ENCODE measurements around the gene LIPG. TPM values are rescaled to one million over a fixed set of nuclear protein-coding genes. Genes with fewer than 3 reads are reported as not detected.

The LIPG gene
- total RNA-seq, 1 donor from 2014 or later: not detected

DNA sequence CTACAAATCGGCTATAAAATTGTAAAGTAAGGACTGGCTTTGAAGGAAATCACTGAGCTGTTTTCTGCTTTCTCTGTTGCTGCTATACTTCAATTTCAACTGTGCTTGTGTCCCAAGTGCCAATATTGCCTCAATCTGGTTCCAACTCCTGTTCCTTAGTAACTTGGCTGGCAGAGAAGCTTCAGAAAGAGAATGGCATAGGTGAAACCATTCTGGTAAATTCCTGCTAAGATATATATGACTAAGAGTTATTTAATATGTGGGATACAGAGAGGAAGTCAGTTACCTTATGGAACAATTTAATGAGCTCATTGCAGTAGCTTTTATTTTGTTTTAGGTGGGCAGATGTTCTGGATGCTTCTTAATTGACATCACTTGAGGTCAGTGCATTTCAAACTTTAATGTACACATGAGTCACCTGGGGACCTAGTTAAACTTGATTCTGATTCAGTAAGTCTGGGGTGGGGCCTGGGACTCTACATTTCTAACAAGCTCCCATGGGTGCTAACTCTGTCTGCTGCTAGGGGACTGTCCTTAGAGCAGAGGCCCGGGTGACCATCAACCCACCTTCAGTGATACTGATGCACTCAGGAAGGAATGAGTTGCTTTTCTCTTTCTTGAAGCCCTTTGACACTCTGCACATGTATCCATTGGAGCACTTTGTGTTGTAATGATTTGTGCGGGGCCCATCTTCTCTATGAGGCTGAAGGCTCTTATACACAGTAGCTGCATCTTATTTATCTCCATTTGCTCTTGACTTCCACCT, 47.6 kb downstream of the LIPG start:
- intact Hi-C loops (cut with micrococcal nuclease): no loop called here

DNA sequence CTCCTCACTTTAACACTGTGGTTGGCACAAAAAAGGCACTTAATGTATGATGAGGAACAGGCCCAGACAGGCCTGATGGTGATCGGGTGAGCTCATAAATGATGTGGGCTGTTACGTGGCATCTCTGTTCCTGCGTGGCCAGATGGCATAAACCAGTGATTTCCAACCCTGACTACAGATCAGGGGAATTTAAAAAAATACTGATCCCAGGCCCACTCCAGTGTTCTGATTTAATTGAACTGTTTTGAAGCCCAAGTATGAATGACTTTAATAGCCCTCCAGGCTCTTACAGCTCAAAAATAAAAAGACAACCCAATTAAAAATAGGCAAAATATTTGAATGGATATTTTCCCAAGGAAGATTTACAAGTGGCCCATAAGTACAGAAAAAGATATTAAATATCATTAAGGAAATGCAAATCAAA, 48.2 kb downstream of the LIPG start:
- intact Hi-C loops (cut with micrococcal nuclease): no loop called here

DNA sequence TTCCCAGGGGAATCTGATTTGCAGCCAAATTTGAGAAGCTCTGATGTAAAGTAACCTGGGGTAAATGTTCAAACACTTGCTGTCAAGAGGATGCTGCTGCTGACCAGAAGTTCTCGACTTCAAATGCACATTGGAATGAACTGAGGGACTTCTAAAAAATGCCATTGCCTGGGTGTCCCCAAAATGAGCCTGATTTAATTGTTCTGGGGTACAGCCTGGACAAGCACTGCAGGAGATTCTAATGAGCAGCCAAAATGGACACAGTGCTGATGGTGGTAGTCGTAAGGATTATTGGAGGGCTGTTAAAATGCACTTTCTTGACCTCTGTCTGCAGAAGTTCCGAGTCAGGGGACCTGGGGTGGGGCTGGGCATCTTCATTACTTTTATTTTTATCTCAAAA, 49.5 kb downstream of the LIPG start:
- intact Hi-C loops (cut with micrococcal nuclease): no loop called here

DNA sequence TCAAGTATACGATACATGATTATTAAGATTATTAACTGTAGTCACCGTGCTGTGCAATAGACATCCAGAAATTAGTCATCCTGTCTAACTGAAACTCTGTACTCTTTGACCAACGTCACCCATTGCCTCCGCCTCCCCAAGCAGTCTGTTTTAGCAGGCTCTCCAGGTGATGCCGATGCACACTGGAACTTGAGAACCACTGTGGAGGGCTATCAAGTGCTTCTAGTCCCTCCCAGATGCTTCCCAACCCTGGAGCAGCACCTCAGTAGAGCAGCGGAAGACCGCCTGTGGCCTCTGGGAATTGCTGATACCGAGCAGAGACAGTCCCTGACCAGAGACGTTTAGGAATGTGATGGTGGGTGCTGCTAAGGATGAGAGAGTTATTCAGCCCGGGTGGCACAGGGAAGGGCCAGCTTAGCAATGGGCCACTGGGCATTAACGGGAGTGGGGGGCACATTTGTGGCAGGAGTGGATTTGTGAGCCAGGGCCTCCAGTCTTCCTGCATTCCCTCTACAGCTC, 50.7 kb downstream of the LIPG start:
- intact Hi-C loops (cut with micrococcal nuclease): no loop called here

DNA sequence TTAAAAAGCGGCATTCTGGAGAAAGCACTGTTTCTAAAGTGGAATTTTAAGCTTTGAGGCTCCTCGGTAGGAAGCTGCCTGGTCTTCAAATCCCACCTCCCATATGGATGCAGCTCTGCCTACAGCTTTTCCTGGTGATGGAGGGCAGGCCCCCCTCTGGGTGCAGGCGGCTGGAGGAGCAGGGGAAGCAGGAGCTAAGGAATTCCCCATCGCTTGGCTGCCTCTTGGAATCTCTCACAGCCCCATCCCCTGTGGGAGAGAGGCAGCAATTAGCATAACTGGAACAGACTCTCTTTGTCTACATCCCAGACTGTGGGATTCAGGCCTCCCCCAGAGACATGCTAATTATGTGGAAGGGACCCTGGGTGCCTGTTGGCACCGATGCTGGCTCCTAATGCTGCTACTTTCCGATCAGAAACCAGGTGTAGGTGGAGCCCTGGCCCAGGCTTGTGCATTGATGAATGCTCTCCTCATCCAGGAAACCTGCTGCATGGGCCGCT, 51.3 kb downstream of the LIPG start:
- intact Hi-C loops (cut with micrococcal nuclease): no loop called here

DNA sequence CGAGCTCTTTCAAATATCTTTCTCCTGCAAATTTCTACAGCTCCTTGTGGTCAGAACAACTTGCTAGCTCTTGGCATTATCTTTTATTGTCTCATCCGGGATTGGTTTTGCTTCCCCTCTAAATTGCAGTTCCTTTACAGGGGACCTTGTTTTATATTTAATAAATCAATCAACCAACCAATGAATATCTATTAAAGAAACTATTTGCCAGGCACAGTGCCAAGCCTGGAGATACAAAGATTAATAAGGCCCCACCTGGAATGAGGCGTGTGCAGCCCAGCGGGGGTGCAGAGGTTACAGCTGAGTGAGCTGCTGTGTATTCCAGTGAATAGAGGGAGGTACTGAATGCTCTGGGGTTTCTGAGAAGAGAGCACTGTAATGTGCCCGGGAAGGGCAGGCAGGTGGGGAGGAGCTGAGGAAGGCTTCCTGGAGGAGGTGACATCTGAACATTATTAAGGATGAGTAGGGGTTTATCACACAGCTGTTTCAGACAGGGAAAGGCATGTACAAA, 51.8 kb downstream of the LIPG start:
- intact Hi-C loops (cut with micrococcal nuclease): no loop called here

DNA sequence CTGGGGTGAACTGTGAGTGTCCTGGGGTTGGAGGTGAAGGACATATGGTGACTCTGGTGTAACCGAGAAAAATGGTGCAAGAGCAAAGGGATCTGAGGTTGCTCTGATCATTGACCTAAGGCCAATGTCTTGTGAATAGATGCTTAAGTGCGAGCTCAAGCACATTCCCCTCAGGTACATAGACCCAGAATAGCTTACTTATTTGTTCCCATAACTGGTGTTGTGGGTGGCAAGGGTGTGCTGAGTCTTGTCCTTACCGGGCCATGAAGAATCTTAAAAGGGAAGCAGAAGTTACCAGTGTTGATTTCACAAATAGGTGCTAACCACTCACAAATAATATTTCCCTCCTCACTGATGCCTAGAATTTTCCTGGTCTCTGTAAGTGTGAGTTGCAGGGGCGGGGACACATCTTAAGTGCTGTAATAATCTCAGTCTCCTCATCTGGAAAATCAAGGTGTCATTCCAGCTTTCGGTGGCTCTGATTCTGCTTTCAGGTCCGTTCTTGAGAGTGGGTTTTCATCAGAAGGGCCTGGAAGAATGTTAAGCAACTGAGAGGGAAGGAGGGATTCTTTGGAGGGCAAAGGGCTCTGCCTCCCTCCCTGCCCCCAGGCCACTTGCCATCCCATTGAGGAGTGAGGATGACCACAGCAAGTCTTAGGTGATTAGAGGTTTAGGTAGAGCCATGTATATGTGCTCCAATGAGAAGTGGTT, 54.9 kb downstream of the LIPG start:
- intact Hi-C loops (cut with micrococcal nuclease): no loop called here

DNA sequence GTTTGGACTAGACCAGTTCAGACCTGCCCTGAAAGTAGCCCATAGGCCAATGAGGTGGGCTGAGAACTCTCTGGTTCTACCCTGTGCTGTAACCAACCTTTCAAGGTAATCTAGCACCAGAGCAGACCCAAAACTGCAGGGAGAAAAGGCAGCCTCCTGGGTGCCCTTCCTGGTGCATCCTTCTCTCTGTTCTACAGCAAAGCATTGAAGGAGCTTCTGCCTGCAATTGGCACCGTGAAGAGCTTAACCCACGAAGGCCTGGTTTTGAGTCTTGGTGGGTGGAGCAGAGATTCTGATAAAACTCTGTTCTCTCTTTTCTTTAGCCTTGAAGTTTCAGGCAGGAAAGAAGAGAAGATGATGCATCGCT, 55.5 kb downstream of the LIPG start:
- intact Hi-C loops (cut with micrococcal nuclease): no loop called here

DNA sequence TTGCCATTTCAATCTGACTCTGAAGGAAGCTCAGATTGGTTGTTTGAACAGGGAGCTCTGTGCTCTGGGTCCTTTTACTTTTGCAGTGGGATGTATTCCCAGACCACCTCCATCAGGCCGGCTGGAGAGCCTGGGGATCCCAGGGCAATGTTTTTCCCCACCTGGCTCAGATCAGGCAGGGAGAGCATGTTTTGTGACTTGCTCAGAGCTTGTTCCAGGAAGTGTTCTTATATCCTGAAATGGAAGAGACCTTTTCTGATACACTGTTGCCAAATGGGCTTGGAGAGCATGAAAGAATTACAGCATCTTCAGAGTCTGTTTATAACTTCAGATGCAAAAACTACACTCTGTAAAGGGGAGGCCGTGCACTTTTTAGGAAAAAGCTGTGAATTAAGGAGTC, 56.0 kb downstream of the LIPG start:
- intact Hi-C loops (cut with micrococcal nuclease): no loop called here

DNA sequence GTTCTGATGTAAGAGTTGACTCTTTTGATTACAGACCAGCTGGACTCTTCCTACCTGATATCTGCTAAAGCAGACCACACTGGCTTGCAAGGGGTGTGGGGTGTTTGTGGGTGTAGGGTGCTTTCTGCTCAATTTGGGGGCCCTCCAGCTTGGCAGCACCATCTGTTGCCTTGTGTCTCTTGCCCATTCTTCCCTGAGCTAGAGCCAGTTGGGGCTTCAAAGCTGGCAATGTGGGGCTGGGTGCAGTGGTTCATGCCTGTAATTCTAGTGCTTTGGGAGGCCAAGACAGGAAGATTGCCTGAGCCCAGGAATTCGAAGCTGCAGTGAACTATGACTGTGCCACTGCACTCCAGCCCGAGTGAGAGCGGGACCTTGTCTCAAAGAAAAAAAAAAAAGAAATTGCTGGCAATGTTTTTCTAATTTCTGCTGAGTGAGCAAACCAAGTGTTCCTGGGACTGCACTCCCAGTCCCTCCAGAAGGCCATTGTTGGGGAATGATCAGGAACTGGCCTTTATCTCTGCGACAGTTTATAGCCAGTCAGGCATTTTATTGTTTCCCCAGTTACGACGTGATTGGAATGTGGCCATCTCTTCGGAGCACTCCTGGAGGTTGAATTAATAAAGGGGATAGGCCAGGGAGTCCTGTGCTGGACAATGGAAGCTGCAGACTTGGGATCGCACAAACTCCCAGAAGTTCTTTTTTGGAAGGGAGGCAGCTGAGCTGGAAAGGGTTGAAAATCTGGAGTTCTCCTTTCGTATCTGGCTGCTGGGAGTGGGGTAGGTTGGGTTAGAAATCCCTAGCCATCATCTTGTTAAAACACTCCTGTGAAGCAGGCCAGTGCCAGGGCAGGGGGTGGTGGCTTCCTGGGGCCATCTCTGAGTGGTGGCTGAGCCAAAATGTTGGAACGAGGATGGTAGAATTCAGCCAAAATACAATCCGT, 57.2 kb downstream of the LIPG start:
- intact Hi-C loops (cut with micrococcal nuclease): no loop called here

DNA sequence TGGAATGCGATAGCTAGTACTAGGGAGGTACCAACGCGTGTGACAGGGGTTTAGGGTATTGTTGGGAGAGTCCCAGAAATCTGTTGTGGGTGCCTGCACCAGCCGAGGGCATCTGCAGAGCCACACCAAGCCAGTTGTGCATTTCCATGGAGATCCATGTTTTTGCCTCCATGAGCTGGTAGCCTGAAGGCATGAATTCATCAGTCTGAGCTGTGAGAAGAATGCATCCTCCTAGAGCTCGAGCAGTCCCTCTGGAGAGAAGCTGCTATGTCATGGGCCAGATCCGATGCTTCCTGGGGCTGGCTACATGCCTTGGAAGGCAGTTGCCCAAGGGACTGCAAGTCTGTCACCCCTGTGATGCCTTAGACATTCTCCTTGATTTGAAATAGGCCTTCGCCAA, 57.9 kb downstream of the LIPG start:
- intact Hi-C loops (cut with micrococcal nuclease): no loop called here

DNA sequence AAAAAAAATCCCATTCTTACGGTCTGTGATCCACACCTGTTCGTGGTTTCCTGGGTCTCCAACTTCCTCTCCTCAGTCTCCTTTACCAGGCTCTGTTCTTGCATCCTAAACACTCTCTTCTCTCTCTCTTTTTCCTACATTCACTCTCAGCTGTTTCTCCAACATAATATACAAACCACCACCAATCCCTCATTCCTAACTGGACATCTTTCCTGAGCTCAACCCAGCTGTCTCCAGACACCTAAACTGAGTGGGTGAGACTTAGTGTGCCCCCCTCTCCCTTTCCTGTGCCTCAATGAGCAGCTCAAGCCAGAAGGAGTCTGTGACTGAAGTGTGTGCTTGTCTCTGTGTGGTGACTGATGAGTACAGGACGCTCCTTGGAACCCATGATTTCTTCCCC, 59.4 kb downstream of the LIPG start:
- intact Hi-C loops (cut with micrococcal nuclease): no loop called here

DNA sequence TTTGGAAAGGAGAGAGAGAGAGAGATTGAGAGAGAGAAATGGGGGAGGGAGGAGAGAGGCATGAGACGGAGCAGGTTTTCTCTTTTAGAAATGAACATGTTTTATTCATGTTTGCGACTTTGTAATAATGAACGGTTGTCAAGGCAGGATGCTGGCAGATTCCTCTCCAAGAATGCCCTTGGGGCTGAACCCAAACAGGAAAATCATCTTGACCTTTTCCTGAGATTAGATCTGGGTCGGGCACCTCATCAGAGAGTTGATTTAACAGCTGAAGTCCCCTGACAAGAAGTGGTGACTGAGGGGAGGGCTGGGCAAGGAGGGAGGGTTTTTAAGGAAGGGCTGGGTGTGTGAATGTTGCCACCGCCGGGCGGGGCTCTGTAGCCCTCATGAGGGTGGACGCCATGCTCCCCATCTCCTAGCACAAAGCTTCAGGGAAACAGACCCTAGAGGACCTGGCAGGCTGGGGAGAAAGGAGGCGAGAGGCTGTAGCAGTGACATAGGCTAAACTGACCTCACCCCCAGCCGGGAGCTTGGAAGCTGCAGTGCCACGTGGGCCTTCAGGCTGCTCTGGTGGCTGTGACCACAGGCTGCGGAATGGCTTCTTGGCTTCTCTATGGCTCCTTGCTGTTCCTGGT, 60.0 kb downstream of the LIPG start:
- intact Hi-C loops (cut with micrococcal nuclease): no loop called here

DNA sequence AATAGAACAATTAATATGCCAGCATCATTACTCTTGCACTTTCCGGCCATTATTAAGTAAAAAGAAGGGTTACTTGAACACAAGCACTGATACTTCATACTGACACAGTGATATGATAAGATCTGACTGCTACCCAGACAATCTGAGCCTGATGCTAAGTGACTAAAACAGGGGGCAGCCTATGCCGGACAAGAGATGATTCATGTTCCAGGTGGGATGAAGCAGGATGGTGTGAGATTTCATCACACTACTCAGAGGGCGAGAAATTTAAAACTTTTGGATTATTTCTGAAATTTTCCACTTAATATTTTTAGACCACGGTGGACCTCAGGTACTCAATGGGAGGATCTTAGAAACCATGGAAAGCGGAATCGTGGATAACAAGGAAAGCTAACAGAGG, 61.7 kb downstream of the LIPG start:
- intact Hi-C loops (cut with micrococcal nuclease): no loop called here

DNA sequence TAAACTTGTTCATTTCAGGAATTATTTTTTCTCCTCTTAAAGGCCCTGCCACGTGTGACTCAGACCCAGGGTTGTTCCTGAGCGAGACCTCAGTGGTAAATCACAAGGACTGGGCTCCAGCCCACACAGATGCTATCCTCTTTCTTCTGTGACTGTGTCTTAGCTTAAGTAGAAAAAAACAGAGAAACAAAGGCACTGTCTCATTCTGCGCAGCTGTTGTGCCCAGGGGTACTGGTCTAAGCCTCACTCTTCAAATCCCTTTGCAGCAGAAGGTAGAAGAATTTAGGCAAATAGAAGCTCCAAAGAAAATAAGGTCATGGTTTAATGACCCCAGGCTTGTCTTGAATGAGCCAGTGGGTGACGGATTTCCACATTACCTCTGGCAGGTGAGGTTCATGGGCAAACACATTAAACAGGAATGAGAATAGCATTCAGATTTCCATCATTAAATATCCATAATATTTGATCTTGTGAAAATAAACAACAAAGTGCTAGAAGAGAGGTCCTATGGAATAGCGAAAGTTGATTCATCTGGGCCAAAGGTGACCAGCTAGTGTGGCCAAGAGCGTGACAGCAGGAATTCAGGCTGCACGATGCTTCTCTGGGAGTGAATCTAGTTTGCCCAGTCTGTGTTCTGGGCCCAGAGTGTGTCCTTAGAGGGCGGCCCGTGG, 63.3 kb downstream of the LIPG start:
- intact Hi-C loops (cut with micrococcal nuclease): no loop called here

DNA sequence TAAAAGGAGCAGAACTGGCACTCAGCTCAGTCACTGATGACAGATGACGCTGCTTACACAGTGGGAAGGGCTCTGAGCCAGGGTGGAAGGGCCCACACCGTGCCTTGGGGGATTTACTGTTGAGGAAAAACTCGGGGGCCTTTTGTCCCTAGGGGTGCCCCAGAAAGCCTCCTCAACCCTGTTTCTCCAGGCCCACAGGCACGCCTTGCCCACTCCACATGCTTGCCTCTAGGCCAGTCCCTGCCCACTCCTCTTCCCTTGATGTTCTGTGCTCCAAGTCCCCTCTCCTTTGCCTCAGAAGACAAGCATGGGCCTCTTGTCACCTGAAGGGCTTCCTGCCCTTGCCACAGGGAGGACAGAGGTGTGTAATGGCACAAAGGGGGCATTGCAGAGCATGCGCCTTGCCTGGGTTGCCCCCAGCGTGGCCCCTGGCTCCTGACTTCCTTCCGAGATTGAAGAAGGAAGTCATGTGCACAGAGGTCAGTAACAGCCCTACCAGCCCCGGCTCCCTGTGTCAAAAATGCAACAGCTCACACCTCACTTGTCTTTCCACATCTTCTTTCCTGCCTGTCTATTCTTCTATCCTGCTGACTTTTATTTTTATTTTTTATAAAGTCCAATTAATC, 65.1 kb downstream of the LIPG start:
- intact Hi-C loops (cut with micrococcal nuclease): no loop called here

DNA sequence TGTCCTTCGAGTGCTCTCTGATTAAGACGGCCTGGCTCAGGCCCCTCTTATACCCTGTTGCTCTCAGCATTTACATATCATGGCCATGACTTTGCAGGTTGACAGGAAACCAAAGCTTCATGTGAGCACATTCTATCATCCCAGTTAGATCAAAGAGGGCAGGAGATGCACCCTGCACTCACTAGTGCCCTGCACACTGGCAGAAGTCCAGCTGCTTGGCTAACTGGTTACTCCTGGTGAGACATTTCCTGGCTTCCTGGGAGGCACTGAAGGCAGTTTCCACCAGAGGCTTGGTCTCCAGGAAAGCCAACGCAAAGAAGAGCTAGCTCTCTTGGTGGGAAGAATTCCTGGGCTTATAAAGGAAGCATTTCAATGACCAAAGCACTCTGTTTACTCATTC, 66.3 kb downstream of the LIPG start:
- intact Hi-C loops (cut with micrococcal nuclease): no loop called here

DNA sequence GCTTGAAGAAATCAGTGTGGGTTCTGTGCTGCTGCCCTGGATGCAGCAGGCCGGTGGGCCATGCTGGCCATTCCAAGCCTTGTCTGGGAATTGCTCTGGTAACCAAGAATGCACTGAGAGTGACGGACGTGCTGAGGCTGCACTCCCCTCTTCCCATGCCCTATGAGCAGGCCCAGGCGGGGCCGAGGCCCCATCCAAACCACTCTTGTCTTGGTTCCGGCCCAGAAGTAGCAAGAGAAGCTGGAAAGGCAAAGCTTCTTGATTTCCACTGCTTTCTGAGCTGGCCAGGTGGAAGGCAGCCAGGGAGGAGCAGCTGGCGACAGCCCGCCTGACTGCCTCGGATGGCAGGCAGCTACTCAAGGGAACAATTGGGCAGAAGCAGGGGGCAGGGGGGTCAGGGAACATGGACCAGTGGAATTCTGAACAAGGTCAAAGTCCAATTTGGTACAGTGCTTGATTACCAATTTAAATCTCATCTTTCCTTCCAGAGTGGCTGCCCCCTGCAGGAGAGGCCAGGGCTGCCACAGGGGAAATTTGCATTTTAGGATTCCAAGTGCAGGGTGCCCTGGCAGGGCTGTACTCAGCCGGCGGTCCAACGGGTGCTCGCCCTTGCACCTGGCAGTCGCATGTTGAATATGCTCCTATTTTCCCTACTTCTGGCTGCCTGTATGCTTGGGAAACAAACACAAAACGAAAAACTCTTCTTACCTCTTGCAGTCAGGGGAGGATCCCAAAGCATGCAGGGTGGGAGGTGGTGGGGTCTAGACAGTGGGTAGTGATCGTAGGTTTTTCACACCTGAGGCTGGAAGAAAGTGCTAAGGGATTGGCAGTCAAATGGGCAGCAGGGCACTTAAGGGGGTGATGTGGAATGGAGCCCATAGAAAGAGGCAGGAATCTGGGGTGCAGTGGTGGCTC, 67.3 kb downstream of the LIPG start:
- intact Hi-C loops (cut with micrococcal nuclease): no loop called here

DNA sequence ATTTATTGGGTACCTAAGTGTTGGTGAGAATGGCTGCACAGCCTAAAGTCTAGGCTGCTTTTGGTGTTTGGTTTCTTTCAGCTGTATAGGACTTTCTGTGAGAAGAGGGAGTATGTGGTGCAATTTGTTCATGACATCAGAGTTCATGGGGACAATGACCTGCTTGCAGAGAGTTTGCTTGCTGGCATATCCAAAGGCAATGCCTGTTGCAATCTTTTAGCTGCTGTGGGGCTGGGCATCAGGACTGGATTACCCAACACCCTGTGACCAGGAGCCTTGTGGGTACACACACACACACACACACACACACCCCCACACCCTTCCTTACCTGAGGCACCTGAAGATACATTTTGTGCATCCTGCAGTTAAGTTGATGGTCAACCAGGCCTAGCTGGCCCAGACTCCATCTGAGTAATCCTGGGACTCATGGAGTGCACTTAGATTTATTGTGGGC, 68.4 kb downstream of the LIPG start:
- intact Hi-C loops (cut with micrococcal nuclease): no loop called here

Measured in T-helper 1 cell treated with Interleukin-12 subunit alpha and Interleukin-12 subunit beta and Interleukin-4 antibody, amounts not matched to agents 30 ng/mL and 1 ng/mL, for 36 hours (primary cell).